Vagina (tissue), 2 donors: Measurements from ENCODE around the gene AKNAD1.

Experiments
- POLR2A ChIP-seq, 2 donors: fragments of 450-650 bp; IDR thresholded peaks; one replicate each; pipeline ENCODE4 v1.6.1; 2017; ENCODE audit warnings: antibody characterized with exemption in 2 of 2, mild to moderate bottlenecking in 2 of 2, moderate library complexity in 2 of 2
- POLR2AphosphoS5 ChIP-seq, 2 donors: sonication (generic); formaldehyde crosslinking; IDR thresholded peaks; one replicate each; pipeline ENCODE4 v1.9.0; 2017; ENCODE audit warnings: antibody characterized with exemption in 2 of 2, mild to moderate bottlenecking in 2 of 2, low read depth in 1 of 2; ENCODE audit not compliant: insufficient read depth in 1 of 2
- TF ChIP-seq, protein P1 (sequence below), 3 experiments: fragments of 450-650 bp in 2 of 3; fragments of 200-600 bp in 1 of 3; sonication (generic) in 1 of 3; IDR thresholded peaks; one replicate each; pipeline ENCODE4 v1.5.1; 2017 to 2019; ENCODE audit warnings: antibody characterized with exemption in 3 of 3, mild to moderate bottlenecking in 2 of 3, moderate library complexity in 2 of 3

GRCh38 chr1:108779455-108779854 lies 77.4 kb downstream of the AKNAD1 start:
- TF ChIP-seq, protein P1, sequence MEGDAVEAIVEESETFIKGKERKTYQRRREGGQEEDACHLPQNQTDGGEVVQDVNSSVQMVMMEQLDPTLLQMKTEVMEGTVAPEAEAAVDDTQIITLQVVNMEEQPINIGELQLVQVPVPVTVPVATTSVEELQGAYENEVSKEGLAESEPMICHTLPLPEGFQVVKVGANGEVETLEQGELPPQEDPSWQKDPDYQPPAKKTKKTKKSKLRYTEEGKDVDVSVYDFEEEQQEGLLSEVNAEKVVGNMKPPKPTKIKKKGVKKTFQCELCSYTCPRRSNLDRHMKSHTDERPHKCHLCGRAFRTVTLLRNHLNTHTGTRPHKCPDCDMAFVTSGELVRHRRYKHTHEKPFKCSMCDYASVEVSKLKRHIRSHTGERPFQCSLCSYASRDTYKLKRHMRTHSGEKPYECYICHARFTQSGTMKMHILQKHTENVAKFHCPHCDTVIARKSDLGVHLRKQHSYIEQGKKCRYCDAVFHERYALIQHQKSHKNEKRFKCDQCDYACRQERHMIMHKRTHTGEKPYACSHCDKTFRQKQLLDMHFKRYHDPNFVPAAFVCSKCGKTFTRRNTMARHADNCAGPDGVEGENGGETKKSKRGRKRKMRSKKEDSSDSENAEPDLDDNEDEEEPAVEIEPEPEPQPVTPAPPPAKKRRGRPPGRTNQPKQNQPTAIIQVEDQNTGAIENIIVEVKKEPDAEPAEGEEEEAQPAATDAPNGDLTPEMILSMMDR (IDR thresholded peaks at IDR 0.05) = no peak
- TF ChIP-seq POLR2A (IDR thresholded peaks at IDR 0.05) = no peak
- TF ChIP-seq POLR2AphosphoS5 (IDR thresholded peaks at IDR 0.05; ENCODE audit: insufficient read depth in 1 of 2, low read depth in 1 of 2) = no peak
